GM19351 (cell line): ENCODE data around the gene RNF135.
"Not testable (repeated sequence)": the region's sequence is repeated elsewhere in the genome, so short reads cannot be mapped to it uniquely, and the experiment has no call there.

Source experiments
- ATAC-seq: cut with Tn5 transposase; IDR thresholded peaks from one replicate; pipeline ENCODE4 v1.9.1; 2021; ENCODE audit warnings: mild to moderate bottlenecking, moderate library complexity; ENCODE audit not compliant: unreplicated experiment

RNF135 gene

DNA sequence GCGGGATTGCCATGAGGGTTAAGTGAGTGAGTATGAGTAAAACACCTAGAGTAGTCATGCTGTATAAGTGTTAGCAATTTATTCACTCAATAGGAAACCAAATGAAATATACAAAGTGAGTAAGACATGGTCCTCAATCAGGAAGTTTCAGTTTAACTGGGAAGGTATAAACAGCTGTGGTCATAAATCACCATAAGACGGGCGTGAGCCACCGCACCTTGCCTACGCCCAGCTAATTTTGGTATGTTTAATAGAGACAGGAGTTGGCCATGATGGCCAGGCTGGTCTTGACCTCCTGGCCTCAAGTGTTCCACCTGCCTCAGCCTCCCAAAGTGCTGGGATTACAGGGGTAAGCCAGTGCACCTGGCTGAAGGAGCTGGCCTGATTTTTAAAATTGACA, 27.0 kb downstream of the RNF135 start:
- ATAC-seq: no peak

DNA sequence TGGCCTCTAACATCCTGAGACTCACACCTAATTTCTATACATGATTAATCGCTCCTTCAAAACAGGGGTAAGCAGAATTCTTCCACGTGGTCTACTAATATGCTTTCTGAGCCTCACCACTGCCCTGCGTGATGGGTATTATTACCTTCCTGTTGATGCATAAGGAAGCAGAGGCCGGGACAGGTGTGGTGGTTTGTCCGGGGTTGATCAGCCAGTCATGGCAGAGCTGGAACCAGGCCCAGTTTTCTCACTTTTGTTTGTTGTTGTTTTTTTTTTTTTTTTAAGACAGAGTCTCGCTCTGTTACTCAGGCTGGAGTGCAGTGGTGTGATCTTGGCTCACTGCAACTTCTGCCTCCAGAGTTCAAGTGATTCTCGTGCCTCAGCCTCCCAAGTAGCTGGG, 31.2 kb downstream of the RNF135 start:
- ATAC-seq: no peak

DNA sequence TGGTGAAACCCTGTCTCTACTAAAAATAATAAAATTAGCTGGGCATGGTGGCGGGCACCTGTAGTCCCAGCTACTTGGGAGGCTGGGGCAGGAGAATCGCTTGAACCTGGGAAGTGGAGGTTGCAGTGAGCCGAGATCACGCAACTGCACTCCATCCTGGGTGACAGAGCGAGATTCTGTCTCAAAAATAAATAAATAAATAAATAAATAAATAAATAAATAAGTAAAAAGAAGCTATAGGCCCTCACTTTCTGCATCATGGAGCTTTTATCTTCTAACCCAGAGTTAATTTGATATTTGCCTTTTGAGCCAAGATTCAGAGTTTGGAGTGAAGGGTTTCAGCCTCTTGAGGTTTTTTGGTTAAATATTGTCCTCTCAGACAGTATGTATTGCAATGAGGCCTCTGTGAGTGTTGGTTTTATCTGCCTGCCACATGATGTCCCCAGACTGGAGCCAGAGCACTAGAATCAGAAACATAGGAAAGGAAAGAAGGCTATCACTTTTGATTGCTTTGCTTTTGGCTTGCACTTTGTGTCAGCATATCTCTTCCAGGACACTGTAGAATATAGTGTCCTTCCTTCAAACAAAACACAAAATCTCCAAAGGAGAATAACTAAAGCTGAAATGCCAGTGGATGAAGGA, 32.5 kb downstream of the RNF135 start:
- ATAC-seq: no peak

DNA sequence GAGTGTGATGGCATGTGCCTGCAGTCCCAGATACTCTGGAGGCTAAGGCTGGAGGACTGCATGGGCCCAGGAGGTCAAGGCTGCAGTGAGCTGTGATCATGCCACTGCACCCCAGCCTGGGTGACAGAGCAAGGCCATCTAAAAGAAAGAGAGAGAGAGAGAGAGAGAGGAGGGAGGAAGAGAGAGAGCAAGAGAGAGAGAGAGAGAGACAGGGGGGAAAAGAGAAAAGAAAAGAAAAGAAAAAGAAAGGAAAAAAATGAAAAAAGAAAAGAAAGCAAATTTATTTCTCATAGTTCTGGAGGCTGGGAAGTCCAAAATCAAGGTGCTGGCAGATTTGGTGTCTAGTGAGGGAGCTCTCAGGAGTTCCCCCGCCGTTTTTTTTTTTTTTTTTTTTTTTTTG, 33.3 kb downstream of the RNF135 start:
- ATAC-seq: no peak

DNA sequence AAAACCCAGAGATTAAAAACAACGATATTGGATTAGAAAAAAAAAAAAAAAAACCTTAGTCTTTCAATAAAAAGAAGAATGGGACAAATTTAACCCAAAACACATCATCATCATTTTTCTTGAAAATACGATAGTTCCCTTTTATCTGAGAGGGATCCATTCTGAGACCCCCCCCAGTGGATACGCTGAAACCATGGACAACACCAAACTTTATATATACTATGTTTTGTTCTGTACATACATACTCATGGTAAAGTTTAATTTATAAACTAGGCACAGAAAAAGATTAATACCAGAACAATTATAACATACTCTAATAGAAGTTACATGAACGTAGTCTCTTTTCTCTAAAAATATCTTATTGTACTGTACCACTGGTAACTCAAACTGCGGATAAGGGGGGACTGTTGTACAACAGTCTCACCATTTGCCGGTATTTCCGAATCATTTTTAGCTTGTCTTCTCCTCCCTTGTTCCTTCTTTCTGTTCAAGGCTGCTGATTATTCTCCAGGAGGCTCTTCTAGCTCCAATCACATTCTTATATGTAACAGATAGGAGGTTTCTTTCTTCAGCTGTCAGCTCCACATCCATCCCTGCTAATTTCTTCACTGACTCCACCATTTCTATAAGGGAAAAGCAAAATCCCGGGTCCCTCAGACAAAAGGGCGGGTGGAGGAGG, 37.0 kb downstream of the RNF135 start:
- ATAC-seq: no peak

DNA sequence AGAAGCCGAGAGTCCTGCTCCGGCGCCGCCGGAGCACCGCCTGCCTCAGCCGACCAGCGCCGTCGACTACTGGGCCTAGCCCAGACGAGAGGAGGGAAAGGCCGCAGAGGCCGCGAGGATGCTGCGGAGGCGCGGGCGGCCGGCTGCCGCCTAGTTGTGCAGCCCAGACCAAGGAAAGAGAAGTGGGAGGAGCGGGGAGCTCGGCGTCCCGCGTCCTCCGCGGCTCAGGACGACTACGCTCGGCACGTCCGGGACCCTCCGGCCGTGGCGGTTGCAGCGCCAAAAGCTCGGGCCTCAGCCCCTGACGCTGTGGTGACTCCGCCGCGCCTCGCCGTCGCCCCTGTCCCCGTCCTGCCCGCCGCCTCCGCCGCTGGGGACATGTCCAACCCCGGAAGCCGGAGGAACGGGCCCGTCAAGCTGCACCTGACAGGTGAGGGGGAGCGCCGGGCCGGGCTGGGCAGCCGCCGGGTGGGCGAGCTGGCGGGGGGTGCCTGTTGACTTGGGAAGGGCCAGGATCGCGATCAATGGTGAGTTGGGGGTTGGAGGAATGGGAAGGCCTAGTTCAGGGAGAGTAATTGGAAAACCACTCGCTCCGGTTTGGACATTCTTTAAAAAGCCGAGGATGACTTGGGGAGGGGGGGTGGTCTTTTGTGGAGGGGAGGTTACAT, 37.7 kb downstream of the RNF135 start:
- peak; percentile 57 for ATAC-seq

DNA sequence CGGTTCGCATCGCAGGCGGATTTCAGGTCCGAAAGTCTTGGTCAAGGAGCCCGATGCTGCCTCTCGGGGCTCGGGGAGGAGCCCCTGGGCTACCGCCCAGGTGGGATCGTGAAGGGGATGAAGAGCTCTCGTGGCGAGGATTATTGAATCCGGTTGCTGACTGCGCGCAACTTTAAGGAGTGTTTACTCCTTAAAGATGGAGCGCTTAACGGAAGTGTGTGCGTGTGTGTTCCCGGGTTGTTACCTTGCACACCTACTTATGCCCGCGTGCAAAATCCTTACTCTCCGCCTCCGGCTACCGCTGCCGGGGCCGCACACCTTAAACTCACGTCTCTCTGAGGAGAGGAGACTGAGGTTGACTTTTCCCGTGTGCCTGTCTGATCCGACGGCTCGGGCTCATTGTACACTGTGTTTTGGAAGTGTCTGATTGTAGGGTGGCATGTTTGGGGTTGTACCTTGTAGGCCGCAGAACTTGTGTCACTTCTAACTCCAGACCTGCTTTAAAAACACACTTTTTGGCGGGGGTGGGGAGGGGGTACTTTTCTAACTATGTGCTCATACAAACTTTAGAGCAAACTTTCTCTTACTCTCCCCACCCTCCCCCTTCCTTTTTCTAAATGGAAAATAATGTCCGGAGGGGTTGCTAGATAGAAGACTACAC, 38.3 kb downstream of the RNF135 start:
- ATAC-seq: not testable (repeated sequence)

DNA sequence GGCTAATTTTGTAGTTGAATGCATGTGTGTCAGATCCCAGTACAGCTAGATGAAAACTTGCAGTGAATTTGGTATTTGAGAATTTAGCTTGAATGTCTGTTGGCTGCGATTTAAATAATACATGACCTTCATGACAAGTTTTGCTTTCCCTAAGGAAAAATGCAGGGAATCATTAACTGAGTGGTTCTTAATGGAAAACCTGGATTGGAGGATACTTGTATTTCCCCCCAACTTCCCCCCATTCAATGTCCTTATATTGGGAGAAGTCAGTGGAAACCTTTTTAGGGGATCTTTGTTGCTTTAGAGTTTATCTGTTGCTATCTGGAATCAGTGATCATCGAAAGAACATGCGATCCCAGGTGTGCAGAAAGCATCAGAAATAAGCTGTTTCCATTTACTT, 39.2 kb downstream of the RNF135 start:
- not testable (repeated sequence) for ATAC-seq

DNA sequence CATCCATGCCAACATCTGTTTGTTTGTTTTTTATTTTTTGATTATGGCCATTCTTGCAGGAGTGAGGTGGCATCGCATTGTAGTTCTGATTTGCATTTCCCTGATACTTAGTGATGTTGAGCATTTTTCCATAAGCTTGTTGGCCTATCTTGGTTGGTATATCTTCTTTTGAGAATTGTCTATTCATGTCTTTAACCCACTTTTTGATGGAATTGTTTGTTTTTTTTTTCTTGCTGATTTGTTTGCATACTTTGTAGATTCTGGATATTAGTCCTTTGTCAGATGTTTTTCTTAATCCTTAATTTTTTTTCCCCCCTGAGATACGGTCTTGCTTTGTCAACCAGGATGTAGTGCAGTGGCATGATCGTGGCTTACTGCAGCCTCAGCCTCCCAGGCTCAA, 43.0 kb downstream of the RNF135 start:
- no peak for ATAC-seq

DNA sequence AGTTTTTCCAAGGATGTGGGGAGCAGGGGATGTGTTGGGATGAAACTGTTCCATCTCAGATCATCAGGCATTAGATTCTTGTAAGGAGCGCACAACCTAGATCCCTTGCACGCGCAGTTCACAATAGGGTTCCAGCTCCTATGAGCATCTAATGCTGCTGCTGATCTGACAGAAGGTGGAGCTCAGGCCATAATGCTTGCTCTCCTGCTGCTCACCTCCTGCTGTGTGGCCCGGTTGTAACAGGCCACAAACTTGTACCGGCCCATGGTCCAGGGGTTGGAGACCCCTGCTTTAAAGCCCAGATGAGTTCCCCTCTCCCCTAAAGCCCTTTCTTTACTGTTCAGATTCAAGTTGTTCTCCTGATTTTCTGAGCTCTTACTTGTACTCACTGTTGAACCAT, 44.8 kb downstream of the RNF135 start:
- no peak for ATAC-seq

DNA sequence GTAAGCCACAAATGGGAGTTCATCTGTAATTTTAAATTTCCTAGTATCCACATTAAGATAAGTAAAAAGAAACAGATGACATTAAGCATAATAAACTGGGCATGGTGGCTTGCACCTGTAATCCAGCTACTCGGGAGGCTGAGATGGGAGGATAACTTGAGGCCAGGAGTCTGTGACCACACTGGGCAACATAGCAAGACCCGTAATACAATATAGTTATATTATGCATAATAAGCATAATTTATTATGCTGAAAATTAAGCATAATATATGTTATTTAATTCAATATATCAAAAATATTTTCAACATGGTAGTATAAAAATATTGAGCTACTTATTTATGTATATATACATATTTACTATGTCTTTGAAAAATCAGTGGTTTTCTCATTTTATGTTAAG, 48.2 kb downstream of the RNF135 start:
- ATAC-seq: no peak

DNA sequence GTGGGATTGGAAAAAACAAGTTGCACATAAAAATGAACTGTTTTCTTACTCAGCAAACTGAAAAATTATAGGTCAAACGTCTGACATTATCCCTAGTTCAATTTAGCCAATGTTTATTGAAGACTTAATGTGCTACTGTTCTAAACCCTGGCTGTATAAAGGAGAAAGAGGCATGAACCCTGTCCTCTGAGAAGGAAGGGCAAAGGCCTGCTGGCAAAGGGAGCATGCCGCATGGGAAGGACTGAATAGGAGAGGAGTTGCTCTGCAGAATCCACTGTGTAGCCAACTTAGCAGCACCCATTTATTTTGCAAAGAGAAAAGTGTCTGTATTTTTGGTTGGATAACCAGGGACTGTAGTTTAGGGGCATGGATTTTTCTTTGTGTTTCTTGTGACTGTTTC, 52.3 kb downstream of the RNF135 start:
- ATAC-seq: not testable (repeated sequence)

DNA sequence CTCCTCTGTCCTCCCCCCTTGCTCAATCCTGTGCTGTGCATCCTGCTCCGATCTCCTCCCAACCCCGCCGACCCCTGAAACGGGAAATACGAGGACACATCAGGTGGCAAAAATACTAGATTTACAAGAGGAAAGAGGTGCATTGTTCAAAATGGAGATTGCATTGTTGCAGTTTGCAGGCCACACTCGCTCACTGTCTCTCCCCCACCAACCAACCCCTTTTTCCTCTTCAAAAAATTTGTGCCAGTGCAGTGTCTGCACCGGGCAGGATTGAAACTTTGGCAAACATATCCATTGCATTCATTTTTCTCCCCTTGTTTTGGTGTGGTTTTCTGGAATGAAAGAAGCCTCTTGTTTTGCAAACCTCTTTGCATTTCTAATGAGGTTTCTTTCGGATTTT, 61.0 kb downstream of the RNF135 start:
- no peak for ATAC-seq

DNA sequence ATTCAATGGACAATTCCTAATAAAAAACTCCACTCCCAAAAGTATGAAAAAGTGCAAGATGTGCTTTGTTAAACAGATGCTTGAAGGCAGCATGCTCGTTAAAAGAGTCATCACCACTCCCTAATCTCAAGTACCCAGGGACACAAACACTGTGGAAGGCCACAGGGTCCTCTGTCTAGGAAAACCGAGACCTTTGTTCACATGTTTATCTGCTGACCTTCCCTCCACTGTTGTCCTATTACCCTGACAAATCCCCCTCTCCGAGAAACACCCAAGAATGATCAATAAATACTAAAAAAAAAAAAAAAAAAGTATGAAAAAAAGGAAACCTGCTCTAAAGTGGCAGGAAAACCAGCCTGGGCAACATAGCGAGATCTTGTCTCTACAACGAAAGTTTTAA, 64.8 kb downstream of the RNF135 start:
- ATAC-seq: not testable (repeated sequence)

DNA sequence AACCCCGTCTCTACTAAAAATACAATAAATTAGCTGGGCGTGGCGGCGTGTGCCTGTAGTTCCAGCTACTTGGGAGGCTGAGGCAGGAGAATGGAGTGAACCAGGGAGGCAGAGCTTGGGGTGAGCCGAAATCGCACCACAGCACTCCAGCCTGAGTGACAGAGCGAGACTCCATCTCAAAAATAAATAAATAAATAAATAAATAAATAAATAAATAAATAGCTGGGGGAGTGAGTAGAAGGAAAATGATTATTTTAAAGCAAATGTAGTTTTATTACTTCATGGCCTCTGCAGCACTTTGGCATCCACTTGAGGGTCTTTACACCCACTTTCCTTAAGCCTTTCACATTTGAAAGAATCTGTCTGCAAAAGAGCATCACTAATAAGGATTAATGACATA, 70.0 kb downstream of the RNF135 start:
- not testable (repeated sequence) for ATAC-seq

DNA sequence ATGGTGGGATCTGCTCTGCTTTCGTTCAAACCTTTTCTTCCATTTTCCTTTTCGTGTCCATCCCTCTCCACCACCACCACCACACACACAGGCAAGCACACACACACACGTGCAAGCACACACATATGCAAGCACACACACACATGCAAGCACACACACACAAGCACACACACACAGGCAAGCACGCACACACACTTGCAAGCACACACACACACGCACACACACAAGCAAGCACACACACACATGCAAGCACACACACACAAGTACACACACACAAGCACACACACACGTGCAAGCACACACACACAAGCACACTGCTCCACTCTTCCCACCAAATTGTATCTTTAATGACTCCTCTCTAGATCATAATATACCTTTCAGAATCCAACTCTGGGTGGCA, 71.5 kb downstream of the RNF135 start:
- ATAC-seq: not testable (repeated sequence)

DNA sequence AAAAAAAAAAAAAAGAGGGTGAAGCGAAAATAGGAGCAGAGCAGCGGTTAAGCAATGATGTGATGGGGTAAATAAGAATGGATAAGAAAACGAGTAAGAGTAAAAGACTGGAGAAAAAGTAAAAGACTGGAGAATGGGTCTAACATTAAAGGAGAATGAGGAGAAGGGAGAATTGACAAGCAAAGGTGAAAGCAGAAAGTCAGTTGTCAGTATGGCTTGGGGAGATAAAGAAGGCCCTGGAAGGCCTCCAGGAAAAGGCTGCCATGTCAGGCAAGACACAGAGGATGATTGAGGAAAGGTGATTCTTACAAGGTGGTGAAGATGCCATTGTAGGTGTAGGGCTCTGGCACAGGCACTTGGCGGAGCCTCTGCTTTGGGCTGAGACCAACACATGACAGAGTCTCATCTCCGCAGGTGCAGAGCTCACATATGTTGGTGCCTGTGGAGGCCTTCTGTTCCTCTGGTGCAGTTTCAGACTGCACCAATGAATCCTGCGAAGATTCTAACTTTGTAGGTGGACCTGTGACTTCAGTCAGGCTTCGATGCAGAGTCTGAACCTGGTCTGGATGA, 76.1 kb downstream of the RNF135 start:
- ATAC-seq: not testable (repeated sequence)

DNA sequence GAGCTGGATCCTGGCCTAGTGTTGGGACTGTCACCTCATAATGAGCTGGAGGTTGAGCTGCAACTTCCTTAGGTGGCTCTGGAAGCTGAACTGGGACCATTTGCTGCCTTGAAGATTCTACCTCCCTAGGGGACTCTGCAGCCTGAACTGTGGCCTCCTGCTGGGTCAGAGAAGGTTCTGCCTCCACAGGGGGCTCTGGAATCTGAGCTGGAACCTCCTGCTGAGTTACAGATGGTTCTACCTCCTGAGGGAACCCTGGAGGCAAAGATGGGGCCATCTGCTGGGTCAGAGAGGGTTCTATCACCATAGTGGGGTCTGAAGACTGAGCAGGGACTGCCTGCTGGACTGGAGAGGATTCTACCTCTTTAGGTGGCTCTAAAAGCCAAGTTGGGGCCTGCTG, 77.3 kb downstream of the RNF135 start:
- no peak for ATAC-seq

DNA sequence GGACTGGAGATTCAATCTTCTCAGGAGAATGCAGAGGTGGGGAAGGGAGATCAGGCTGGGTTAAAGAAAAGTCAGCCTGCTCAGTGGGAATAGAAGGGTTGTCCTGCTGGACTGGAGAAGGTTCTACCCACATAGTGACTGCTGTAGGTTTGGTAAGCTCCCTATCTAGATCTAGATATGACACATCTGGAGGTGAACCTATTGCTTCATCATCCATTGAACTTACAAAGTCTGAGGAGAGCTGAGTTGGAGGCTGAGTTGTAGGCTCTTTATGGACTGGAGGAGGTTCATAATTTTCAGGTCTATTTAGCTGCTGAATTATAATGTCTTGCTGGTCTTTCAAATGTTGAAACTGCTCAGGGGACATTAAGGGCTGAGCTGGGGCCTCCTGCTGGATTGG, 77.9 kb downstream of the RNF135 start:
- no peak for ATAC-seq
